Upper lobe of left lung (tissue), 4 donors: Measurements from ENCODE around the gene MPHOSPH8.

Source experiments
- EP300 ChIP-seq, 4 donors: sonication (generic); formaldehyde crosslinking; IDR thresholded peaks; one replicate each; pipeline ENCODE4 v1.5.1; 2017; ENCODE audit warnings: antibody characterized with exemption in 4 of 4, control low read depth in 2 of 4
- POLR2A ChIP-seq, 4 donors: fragments of 450-650 bp; IDR thresholded peaks; one replicate each; pipeline ENCODE4 v1.5.1; 2016 to 2017; ENCODE audit warnings: antibody characterized with exemption in 4 of 4, mild to moderate bottlenecking in 2 of 4
- POLR2AphosphoS5 ChIP-seq, 2 donors: sonication (generic); formaldehyde crosslinking; IDR thresholded peaks; one replicate each; pipeline ENCODE4 v1.5.1; 2017; ENCODE audit warnings: antibody characterized with exemption in 2 of 2
- TF ChIP-seq, protein P1 (sequence below), 6 experiments: fragments of 450-650 bp in 4 of 6; fragments of 200-600 bp in 2 of 6; sonication (generic) in 2 of 6; IDR thresholded peaks; one replicate each; pipeline ENCODE4 v1.5.1; 2016 to 2019; ENCODE audit warnings: antibody characterized with exemption in 6 of 6

DNA sequence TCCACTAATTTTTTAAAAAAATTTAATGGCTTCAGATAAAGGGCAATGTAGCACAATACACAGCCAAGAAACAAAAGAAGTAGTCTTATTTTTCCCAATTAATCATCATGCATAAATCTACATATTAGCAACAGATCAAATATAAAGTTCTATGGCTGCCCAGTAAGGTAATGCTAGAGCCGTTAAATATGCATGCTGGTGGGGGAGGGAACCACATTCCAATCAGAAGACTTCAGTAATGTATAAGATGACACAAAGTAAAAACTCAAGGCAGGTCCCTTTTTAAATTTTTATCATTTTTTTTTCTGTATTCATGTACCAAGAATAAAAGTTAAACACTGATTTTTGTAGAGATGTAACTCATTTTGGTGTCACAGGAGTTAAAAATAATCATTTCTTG is 62.0 kb downstream of the MPHOSPH8 start:
- TF ChIP-seq, protein P1, sequence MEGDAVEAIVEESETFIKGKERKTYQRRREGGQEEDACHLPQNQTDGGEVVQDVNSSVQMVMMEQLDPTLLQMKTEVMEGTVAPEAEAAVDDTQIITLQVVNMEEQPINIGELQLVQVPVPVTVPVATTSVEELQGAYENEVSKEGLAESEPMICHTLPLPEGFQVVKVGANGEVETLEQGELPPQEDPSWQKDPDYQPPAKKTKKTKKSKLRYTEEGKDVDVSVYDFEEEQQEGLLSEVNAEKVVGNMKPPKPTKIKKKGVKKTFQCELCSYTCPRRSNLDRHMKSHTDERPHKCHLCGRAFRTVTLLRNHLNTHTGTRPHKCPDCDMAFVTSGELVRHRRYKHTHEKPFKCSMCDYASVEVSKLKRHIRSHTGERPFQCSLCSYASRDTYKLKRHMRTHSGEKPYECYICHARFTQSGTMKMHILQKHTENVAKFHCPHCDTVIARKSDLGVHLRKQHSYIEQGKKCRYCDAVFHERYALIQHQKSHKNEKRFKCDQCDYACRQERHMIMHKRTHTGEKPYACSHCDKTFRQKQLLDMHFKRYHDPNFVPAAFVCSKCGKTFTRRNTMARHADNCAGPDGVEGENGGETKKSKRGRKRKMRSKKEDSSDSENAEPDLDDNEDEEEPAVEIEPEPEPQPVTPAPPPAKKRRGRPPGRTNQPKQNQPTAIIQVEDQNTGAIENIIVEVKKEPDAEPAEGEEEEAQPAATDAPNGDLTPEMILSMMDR (IDR thresholded peaks at IDR 0.05): no peak
- TF ChIP-seq POLR2AphosphoS5 (IDR thresholded peaks at IDR 0.05) (no peak), POLR2A (IDR thresholded peaks at IDR 0.05) (no peak), EP300 (IDR thresholded peaks at IDR 0.05) (no peak)
